Activated T-helper 1 cell treated with anti-CD3 and anti-CD28 coated beads, Interleukin-12 subunit alpha, Interleukin-12 subunit beta, Interleukin-2, Interleukin-4 antibody, amounts not matched to agents 30 ng/mL and 10 ng/mL and 1 ng/mL, durations not matched to agents 14 hours and 24 hours and 36 hours (primary cell): Measurements from ENCODE around the gene PNPLA2. TPM values are rescaled to one million over a fixed set of nuclear protein-coding genes. Genes with fewer than 3 reads are reported as not detected.

Experiments
- DNase-seq: peaks from one replicate; pipeline ENCODE4 v3.0.0; 2021; ENCODE audit warnings: low spot score
- H3K27ac Mint-ChIP-seq: one replicate; pipeline ENCODE4 v1.8.0; 2021; ENCODE audit warnings: mild to moderate bottlenecking, mixed read lengths
- H3K27me3 Mint-ChIP-seq: one replicate; pipeline ENCODE4 v1.8.0; 2022; ENCODE audit warnings: mild to moderate bottlenecking, moderate library complexity, mixed read lengths; ENCODE audit not compliant: insufficient read depth
- H3K36me3 Mint-ChIP-seq: one replicate; pipeline ENCODE4 v1.8.0; 2021; ENCODE audit warnings: low read depth, mixed read lengths
- H3K4me1 Mint-ChIP-seq: one replicate; pipeline ENCODE4 v1.8.0; 2021; ENCODE audit warnings: low read depth, mixed read lengths
- H3K4me3 Mint-ChIP-seq: one replicate; pipeline ENCODE4 v1.8.0; 2021; ENCODE audit warnings: mild to moderate bottlenecking, moderate library complexity, mixed read lengths
- H3K9me3 Mint-ChIP-seq: one replicate; pipeline ENCODE4 v1.8.0; 2021; ENCODE audit warnings: mixed read lengths
- intact Hi-C: fragments of 100-400 bp; cut with micrococcal nuclease; formaldehyde crosslinking; loops from one replicate; pipeline ENCODE4 v1.15.1; 2024
- total RNA-seq: library from RNA; stranded (reverse); gene quantifications from 2 replicates; pipeline ENCODE4 v1.2.3, GENCODE V29; 2022

The PNPLA2 gene
- total RNA-seq: 63.3 and 64.0 TPM in 2 replicates

DNA sequence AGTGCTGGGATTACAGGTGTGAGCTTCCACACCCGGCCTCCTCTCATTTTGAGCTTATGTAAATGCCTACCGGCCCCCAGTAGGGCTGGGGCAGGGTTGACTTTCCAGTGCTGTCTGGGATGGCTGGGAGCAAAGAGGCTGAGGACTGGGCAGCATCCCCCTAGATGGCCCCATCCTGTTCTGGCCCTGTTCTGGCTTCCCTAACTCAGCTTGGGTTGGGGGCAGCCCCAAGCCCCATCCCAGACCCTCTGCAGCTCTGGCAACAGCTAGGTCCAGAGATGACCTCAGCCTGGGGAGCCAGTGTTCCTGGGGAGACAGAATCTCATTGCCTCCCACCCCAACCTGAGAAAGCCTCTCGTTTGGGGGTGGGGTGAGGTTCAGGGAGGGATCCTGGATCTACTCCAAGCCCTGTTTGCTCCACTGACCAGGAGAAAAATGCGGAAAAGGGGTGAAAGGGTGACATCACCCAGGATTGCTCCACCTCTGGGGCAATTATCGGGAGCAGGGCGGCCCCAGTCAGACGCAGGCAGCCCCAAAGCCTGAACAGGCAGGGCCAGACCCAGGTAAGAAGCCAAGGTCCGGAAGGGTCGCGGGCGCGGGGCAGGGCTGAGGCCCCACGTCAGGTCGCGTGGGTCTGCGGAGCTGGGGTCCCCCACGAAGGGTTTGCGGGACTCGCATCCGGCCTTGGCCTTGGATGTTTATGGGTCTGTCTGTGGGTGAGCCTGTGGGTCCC is at the start of gene PNPLA2:
Gene PNPLA2, plus strand, starts transcription at position 519 of the 733 bp plus-strand sequence. CDS start 805 bp downstream, outside the sequence.
- Mint-ChIP-seq H3K27me3 (no peaks in the 10 kb centered on the region), H3K27ac (peak within 1 kb of the TSS; percentile 77)
- DNase-seq: no peak

DNA sequence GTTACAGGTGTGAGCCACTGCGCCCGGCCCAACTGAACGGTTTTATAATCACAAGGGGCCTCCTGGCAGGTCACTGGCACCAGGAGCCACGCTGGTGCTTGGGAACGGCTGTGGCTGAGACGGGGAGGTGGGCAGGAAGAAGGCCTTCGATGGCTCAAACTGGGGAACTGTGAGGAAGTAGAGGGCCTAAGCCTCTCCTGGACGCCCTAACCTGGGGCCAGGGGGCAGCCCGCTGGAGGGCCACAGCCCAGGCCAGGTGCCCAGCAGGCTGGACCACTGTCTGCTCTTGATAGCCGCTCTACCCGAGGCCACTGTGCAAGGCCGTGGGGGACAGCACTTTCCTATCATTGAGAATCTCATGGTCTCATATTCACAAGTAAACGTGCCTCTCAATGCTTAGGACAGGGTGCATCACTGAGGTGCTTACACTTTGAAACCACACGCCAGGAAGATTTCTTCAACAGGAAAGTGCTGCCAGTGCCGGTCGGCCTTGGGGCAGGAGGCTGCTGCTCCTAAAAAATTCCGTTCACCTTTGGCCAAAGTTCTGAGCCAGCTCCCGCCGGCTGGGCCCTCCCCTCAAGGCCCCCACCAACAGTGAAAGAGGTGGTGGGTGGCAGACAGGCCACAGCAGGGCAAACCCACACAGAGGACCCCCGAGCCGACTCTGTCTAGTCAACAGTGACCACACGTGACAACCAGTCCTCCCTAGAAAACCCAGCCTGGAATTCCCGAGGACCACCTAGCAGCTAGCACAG is 48.6 kb upstream of the PNPLA2 start:
- Mint-ChIP-seq H3K27me3 (no peaks in the 10 kb centered on the region), H3K4me1 (peaks cover 8% of the 10 kb centered on the region), H3K9me3 (no peaks in the 10 kb centered on the region), H3K27ac (no peak overlapping the region), H3K36me3 (peaks cover 8% of the 10 kb centered on the region), H3K4me3 (no peak overlapping the region)
- DNase-seq: no peak
- intact Hi-C loops: no loop called here

More for the DNA sequence above, at the start of gene PNPLA2:
- Mint-ChIP-seq H3K9me3 (no peaks in the 10 kb centered on the region), H3K36me3 (no peaks in the 10 kb centered on the region), H3K4me1 (no peaks in the 10 kb centered on the region), H3K4me3 (peak within 1 kb of the TSS; percentile 87)
- intact Hi-C loops: loop anchor here (1.0 kb wide), 3 partner anchors 9 to 22 kb away; partner anchors contain the start of genes CRACR2B and RPLP2

DNA sequence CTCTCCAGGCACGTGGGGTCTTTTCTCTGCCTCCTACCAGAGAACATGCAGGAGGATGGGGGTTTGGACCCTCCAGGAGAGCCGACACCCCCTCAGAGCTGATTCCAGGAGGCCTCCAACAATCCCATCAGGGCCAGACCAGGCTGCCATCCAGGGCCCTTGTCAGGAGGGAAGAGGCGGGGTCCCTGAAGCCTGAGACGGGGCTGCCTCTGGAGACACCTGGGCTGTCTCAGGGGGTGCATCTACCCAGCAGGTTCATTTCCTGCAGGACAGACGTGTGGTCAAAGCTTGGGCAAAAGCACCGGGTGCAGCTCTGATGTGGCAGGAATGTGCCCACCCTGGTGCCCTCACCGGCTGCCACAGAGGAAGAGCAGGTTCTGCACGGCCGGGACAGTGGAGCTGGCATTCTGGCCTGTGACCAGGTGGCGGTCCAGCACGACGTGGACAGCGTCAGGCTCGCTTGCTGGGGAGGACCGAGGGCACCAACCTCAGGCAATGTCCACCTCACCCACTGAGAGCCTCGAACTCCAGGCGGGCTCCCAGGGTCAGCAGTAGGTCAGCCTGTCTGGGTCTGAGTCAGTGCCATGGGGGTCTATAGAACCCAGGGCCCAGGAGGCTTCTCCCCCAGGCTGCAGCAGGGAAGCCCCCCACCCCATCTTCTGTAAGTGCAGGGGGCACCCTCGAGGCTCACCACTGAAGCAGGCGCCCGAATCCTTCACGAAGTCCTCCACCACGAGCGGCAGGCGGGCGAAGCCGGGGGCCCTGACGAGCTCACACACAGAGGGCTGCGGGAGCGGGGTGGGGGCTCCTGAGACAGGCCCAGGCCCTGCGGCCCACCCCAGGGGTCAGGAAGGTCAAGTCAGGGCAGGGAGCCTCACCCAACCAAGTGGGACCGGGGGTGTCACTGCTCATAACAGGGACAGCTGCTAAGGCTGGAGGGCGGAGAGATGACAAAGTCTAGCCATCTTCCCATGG is 47.8 kb upstream of the PNPLA2 start:
- Mint-ChIP-seq H3K27ac (no peak overlapping the region), H3K9me3 (no peaks in the 10 kb centered on the region), H3K27me3 (no peaks in the 10 kb centered on the region), H3K4me1 (peaks cover 15% of the 10 kb centered on the region), H3K4me3 (no peak overlapping the region), H3K36me3 (peaks cover 5% of the 10 kb centered on the region)
- intact Hi-C loops: no loop called here
- DNase-seq: no peak

DNA sequence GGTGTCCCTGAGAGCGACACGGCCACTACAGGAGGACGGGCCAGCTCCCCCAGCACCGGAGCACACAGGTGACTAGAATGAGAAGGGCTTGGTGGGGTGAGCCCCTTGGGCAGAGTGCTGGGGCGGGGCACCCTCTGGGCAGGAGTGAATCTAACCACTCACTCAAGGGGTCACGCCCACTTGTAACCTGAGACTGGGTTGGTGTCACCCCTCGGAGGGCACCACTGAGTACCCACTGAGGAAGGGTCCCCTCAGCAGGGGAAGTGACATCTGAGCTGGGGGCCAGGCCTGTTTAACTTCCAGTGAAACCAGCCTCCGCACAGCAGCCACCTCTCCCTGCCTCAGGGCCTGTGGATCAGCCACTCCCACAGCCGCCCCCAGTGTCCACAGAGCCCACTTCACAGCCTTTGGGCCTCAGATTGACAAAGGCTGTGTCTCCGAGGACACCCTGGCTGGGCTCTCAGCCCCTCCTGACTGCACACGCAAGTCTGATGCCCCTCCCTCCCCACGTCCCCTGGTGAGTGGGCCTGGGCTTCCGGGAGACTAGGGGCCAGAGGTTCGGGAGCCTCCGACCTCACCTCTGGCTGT is 47.0 kb upstream of the PNPLA2 start:
- Mint-ChIP-seq H3K36me3 (no peaks in the 10 kb centered on the region), H3K27ac (no peak overlapping the region), H3K4me3 (no peak overlapping the region)

GRCh38 chr11:772429-773390 is 46.0 kb upstream of the PNPLA2 start:
- Mint-ChIP-seq H3K9me3 (no peaks in the 10 kb centered on the region), H3K27ac (no peak overlapping the region)
- intact Hi-C loops: no loop called here

More for the DNA sequence above, 47.0 kb upstream of the PNPLA2 start:
- peaks cover 10% of the 10 kb centered on the region for H3K4me1 Mint-ChIP-seq
- intact Hi-C loops: no loop called here
- H3K27me3 Mint-ChIP-seq: no peaks in the 10 kb centered on the region
- H3K9me3 Mint-ChIP-seq: no peaks in the 10 kb centered on the region
- no peak for DNase-seq

GRCh38 chr11:773425-773824 is 45.3 kb upstream of the PNPLA2 start:
- Mint-ChIP-seq H3K9me3 (no peaks in the 10 kb centered on the region), H3K27me3 (no peaks in the 10 kb centered on the region)
- intact Hi-C loops: no loop called here

More at GRCh38 chr11:772429-773390, 46.0 kb upstream of the PNPLA2 start:
- H3K4me3 Mint-ChIP-seq: no peak overlapping the region
- DNase-seq: no peak
- H3K36me3 Mint-ChIP-seq: no peaks in the 10 kb centered on the region
- no peaks in the 10 kb centered on the region for H3K27me3 Mint-ChIP-seq
- H3K4me1 Mint-ChIP-seq: peaks cover 7% of the 10 kb centered on the region

DNA sequence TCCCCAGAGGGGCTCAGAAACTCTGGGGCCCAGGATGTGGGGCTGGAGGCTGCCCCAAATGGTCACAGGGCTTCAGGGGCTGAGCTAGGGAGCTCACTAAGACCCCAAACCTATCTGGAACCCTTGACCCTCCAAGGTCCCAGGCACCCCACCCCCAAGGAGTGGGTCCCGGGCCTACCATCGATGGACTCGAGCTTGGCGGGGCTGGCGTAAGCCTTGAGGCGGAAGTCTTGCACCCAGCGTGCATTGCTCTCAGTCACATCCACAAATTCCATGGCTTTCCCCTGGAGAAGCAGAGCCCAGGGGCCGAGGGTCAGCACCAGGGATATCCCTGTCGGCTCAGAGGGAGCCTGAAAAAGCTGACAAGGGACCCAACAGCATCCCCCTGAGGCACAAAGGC is 44.9 kb upstream of the PNPLA2 start:
- Mint-ChIP-seq H3K36me3 (no peaks in the 10 kb centered on the region), H3K27me3 (no peaks in the 10 kb centered on the region), H3K4me3 (no peak overlapping the region), H3K27ac (no peak overlapping the region), H3K9me3 (no peaks in the 10 kb centered on the region), H3K4me1 (peaks cover 7% of the 10 kb centered on the region)
- intact Hi-C loops: no loop called here
- no peak for DNase-seq

More at GRCh38 chr11:773425-773824, 45.3 kb upstream of the PNPLA2 start:
- no peak overlapping the region for H3K27ac Mint-ChIP-seq
- no peak for DNase-seq
- no peaks in the 10 kb centered on the region for H3K36me3 Mint-ChIP-seq
- peaks cover 7% of the 10 kb centered on the region for H3K4me1 Mint-ChIP-seq
- no peak overlapping the region for H3K4me3 Mint-ChIP-seq

DNA sequence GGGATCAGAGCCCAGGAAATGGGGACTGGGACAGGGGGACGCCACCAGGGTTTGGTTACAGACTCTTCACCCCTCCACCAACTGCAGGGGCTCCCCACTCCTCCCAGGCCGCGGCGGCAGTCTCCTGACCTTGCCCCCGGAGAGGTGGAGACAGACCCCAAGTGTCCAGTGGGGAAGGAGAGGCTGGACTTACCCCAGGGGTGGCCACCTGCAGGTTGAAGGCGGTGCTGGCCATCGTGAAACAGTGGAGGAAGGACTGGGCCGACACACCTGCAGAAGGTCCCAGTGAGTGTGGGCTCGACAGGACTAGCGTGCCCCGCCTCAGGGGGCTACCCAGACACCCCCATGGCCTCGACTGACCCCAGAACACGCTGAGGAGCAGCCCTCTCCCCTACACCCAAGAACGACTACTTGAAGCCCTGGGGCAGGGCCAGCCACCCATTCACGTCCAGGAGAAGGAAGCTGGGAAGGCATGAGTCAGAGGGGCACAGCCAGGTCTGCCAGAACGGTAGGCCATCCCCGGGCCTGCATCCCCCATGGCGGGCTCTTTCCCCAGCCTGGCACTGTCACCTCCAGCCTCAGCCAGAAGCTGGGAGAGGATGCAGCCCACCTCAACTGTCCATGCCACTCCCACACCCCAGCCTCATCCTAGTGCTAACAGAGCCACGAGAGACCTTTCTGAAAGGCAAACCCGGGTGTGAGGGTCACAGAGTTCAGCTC is 43.7 kb upstream of the PNPLA2 start:
- no peak for DNase-seq
- H3K27ac Mint-ChIP-seq: peak overlapping the region; percentile 76

GRCh38 chr11:776263-776560 is 42.5 kb upstream of the PNPLA2 start:
- Mint-ChIP-seq H3K27me3 (no peaks in the 10 kb centered on the region), H3K27ac (peak overlapping the region; percentile 53), H3K9me3 (no peaks in the 10 kb centered on the region), H3K4me3 (peak overlapping the region; percentile 79), H3K4me1 (peaks cover 14% of the 10 kb centered on the region), H3K36me3 (no peaks in the 10 kb centered on the region)
- intact Hi-C loops: no loop called here
- DNase-seq: no peak

More for the DNA sequence above, 43.7 kb upstream of the PNPLA2 start:
- H3K4me3 Mint-ChIP-seq: peak overlapping the region; percentile 74
- no peaks in the 10 kb centered on the region for H3K9me3 Mint-ChIP-seq
- no peaks in the 10 kb centered on the region for H3K36me3 Mint-ChIP-seq
- intact Hi-C loops: no loop called here
- peaks cover 14% of the 10 kb centered on the region for H3K4me1 Mint-ChIP-seq
- H3K27me3 Mint-ChIP-seq: no peaks in the 10 kb centered on the region

- DNase-seq: no peak
- H3K27ac Mint-ChIP-seq: peak overlapping the region; percentile 53
- intact Hi-C loops: loop anchor here (1.0 kb wide), 2 partner anchors 20 to 28 kb away; no protein-coding TSS in a partner anchor
Measured at GRCh38 chr11:776561-777287, 42.0 kb upstream of the PNPLA2 start.

More at GRCh38 chr11:776561-777287, 42.0 kb upstream of the PNPLA2 start:
- H3K9me3 Mint-ChIP-seq: no peaks in the 10 kb centered on the region
- no peaks in the 10 kb centered on the region for H3K36me3 Mint-ChIP-seq
- H3K4me3 Mint-ChIP-seq: peak overlapping the region; percentile 79
- H3K4me1 Mint-ChIP-seq: peaks cover 14% of the 10 kb centered on the region
- no peaks in the 10 kb centered on the region for H3K27me3 Mint-ChIP-seq
